Naive thymus-derived CD4-positive, alpha-beta T cell (primary cell): ENCODE data around the gene MARF1. TPM values are rescaled to one million over a fixed set of nuclear protein-coding genes. Genes with fewer than 3 reads are reported as not detected.
A peak's percentile ranks its signal among the peaks of the same experiment; 100 is the strongest.
"Not testable (repeated sequence)": the region's sequence is repeated elsewhere in the genome, so short reads cannot be mapped to it uniquely, and the experiment has no call there.

Experiments used
- ATAC-seq: fragments of 150-1000 bp; cut with Tn5 transposase; 2 replicates; pipeline ENCODE4 v1.10.0; 2021; ENCODE audit warnings: mild to moderate bottlenecking, moderate library complexity
- CTCF ChIA-PET: fragments of 350-600 bp; sonication (Branson Sonifier 250); formaldehyde crosslinking; loops from one replicate; lab custom pipeline; 2021; ENCODE audit warnings: antibody characterized with exemption; lab: Charles Lee
- POLR2A ChIA-PET: fragments of 350-600 bp; sonication (Branson Sonifier 250); formaldehyde crosslinking; loops from one replicate; lab custom pipeline; 2021; ENCODE audit warnings: antibody characterized with exemption, inconsistent platforms; lab: Charles Lee
- DNase-seq, 9 donors: peaks; one replicate each; pipeline versions ENCODE4 v3.0.0 to v3.0.0-alpha.2; 2020 to 2022; ENCODE audit warnings: mixed read lengths in 1 of 9
- H3K27ac ChIP-seq: one replicate; pipeline ENCODE4 v1.7.0; 2013; ENCODE audit warnings: mild to moderate bottlenecking, low read depth, low read length, moderate library complexity
- H3K27me3 ChIP-seq, 2 donors: one replicate each; pipeline ENCODE4 v1.7.0; 2013; ENCODE audit warnings: low read length in 2 of 2, mild to moderate bottlenecking in 2 of 2, moderate library complexity in 2 of 2; ENCODE audit not compliant: control insufficient read depth in 2 of 2, insufficient read depth in 2 of 2
- H3K36me3 ChIP-seq, 3 experiments: 1 replicate in 2 of 3; 2 replicates in 1 of 3; pipeline ENCODE4 v1.7.0; 2013; ENCODE audit warnings: low read length in 3 of 3, mild to moderate bottlenecking in 3 of 3, moderate library complexity in 1 of 3; ENCODE audit not compliant: insufficient read depth in 3 of 3, control insufficient read depth in 2 of 3
- H3K4me1 ChIP-seq, 2 donors: one replicate each; pipeline ENCODE4 v1.7.0; 2013; ENCODE audit warnings: low read length in 2 of 2, mild to moderate bottlenecking in 2 of 2, moderate library complexity in 1 of 2; ENCODE audit not compliant: control insufficient read depth in 2 of 2, insufficient read depth in 2 of 2
- H3K4me3 ChIP-seq: 2 replicates; pipeline ENCODE4 v1.7.0; 2013; ENCODE audit warnings: mild to moderate bottlenecking, low read length
- H3K9me3 ChIP-seq, 3 experiments: 1 replicate in 2 of 3; 2 replicates in 1 of 3; pipeline ENCODE4 v1.7.0; 2013; ENCODE audit warnings: low read length in 3 of 3; ENCODE audit not compliant: control insufficient read depth in 2 of 3
- H3K27ac Mint-ChIP-seq, 9 donors: one replicate each; pipeline ENCODE4 v1.8.0; 2020 to 2022; ENCODE audit warnings: mixed read lengths in 9 of 9, mild to moderate bottlenecking in 8 of 9, moderate library complexity in 5 of 9, inconsistent platforms in 2 of 9
- H3K27me3 Mint-ChIP-seq, 5 donors: one replicate each; pipeline ENCODE4 v1.8.0; 2021 to 2022; ENCODE audit warnings: mixed read lengths in 5 of 5, mild to moderate bottlenecking in 1 of 5
- H3K36me3 Mint-ChIP-seq, 5 donors: one replicate each; pipeline ENCODE4 v1.8.0; 2020 to 2022; ENCODE audit warnings: mixed read lengths in 5 of 5, mild to moderate bottlenecking in 3 of 5, inconsistent platforms in 1 of 5
- H3K4me1 Mint-ChIP-seq, 7 donors: one replicate each; pipeline ENCODE4 v1.8.0; 2020 to 2022; ENCODE audit warnings: mixed read lengths in 7 of 7, mild to moderate bottlenecking in 3 of 7, inconsistent platforms in 1 of 7
- H3K4me3 Mint-ChIP-seq, 10 donors: one replicate each; pipeline ENCODE4 v1.8.0; 2020 to 2022; ENCODE audit warnings: mild to moderate bottlenecking in 10 of 10, mixed read lengths in 10 of 10, moderate library complexity in 6 of 10, inconsistent platforms in 2 of 10
- H3K9me3 Mint-ChIP-seq, 11 donors: one replicate each; pipeline ENCODE4 v1.8.0; 2020 to 2022; ENCODE audit warnings: mixed read lengths in 11 of 11, mild to moderate bottlenecking in 4 of 11, inconsistent platforms in 1 of 11, moderate library complexity in 1 of 11
- intact Hi-C, 2 donors: fragments of 100-400 bp; cut with micrococcal nuclease; formaldehyde crosslinking; loops; one replicate each; pipeline ENCODE4 v1.15.1; 2023
- polyA plus RNA-seq, 2 donors: library from polyadenylated mRNA; unstranded; fragments of 300-500 nt; fragmentation: Illumina TruSeq; gene quantifications; one replicate each; pipeline ENCODE4 v1.2.3, GENCODE V29; 2021
- total RNA-seq, 6 experiments: library from RNA in 5 of 6; stranded (reverse) in 5 of 6; gene quantifications; 1 replicate in 5 of 6; 2 replicates in 1 of 6; pipeline ENCODE4 v1.2.3 and lab custom pipeline; 2021 to 2026

MARF1 gene
- total and polyA plus RNA-seq, 7 experiments from 2014 or later, result 12.5 to 259 (median 157) TPM

- ATAC-seq (no peak), DNase-seq (no peak)
- POLR2A ChIA-PET, result interaction anchor here (1.0 kb wide), 1 partner anchor 13 kb away, joined by 3 read pairs; no protein-coding TSS in a partner anchor
- intact Hi-C loops, result no loop called here
- no peaks in the 10 kb centered on the region for H3K4me1 ChIP-seq
- CTCF ChIA-PET, result no interaction called here
- no peaks in the 10 kb centered on the region for H3K36me3 ChIP-seq
- Mint-ChIP-seq H3K4me1 (peaks cover 0 to 12% (median 0%) of the 10 kb centered on the region in 7 donors), H3K36me3 (peaks cover 0 to 25% (median 0%) of the 10 kb centered on the region in 5 donors), H3K27ac (peak overlapping the region in 1 of 9 donors; percentile 27), H3K9me3 (peaks cover 0 to 12% (median 0%) of the 10 kb centered on the region in 11 donors), H3K4me3 (no peak overlapping the region), H3K27me3 (no peaks in the 10 kb centered on the region)
- no peaks in the 10 kb centered on the region for H3K27me3 ChIP-seq
- no peak overlapping the region for H3K27ac ChIP-seq
- H3K9me3 ChIP-seq, result no peaks in the 10 kb centered on the region
- no peak overlapping the region for H3K4me3 ChIP-seq
These were observed 65.7 kb downstream of the MARF1 start for GRCh38 chr16:15576960-15577958.

DNA sequence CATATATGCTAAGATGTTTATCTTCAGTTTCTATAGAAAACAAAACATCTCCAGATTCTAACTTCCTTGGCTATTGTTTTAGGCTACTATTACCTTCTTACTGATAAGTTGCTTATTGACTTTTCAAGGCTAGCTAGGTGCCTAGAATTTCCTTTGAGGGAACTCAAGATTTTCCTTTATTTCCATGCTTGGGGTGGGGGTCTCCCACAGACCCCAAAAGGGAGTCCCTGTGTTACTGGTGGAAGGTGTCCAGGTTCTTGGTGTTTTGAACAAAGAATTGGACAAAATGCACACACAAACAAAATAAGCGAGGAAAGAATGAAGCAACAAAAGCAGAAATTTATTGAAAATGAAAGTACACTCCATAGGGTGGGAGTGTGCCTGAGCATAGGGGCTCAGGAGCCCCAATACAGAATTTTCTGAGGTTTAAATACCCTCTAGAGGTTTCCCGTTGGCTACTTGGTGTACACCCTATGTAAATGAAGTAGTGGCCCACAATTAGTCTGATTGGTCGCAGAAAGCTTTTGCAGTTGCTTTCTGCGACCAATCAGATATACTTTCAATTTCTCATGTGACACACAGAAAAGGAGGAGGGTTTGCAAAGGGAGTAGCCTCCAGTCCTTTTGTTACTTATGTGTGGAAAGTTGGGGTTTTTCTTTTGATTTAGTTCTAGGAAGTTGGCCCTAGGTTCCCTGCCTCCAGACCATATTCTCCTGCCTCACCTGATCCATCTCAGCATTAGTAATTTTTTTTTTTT is 67.5 kb downstream of the MARF1 start:
- H3K4me3 Mint-ChIP-seq, result no peak overlapping the region
- POLR2A ChIA-PET, result no interaction called here
- no peaks in the 10 kb centered on the region for H3K9me3 ChIP-seq
- peaks cover 0 to 15% (median 0%) of the 10 kb centered on the region in 11 donors for H3K9me3 Mint-ChIP-seq
- H3K36me3 Mint-ChIP-seq, result peaks cover 0 to 29% (median 0%) of the 10 kb centered on the region in 5 donors
- no peaks in the 10 kb centered on the region for H3K36me3 ChIP-seq
- no peaks in the 10 kb centered on the region for H3K4me1 ChIP-seq
- ATAC-seq, result no peak
- DNase-seq, result no peak
- peaks cover 0 to 9% (median 0%) of the 10 kb centered on the region in 7 donors for H3K4me1 Mint-ChIP-seq
- H3K27me3 ChIP-seq, result no peaks in the 10 kb centered on the region
- CTCF ChIA-PET, result no interaction called here
- H3K4me3 ChIP-seq, result no peak overlapping the region
- intact Hi-C loops, result no loop called here
- no peak overlapping the region for H3K27ac ChIP-seq
- H3K27me3 Mint-ChIP-seq, result no peaks in the 10 kb centered on the region
- H3K27ac Mint-ChIP-seq, result peak overlapping the region in 2 of 9 donors; percentile 1 to 39

DNA sequence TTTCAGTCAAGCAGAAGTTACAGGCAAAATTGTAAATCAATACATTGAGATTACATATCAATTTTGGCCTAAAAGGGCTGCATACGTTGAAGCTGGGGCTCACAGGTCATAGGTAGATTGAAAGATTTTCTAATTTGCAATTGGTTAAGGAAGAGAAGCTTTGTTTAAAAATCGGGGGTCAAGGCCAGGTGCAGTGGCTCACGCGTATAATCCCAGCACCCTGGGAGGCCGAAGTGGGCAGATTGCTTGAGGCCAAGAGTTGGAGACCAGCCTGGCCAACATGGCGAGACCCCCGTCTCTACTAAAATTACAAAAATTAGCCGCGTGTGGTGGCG is 68.4 kb downstream of the MARF1 start:
- DNase-seq (no peak), ATAC-seq (no peak)
- Mint-ChIP-seq H3K27ac (peak overlapping the region in 1 of 9 donors; percentile 64), H3K4me1 (peaks cover 0 to 9% (median 0%) of the 10 kb centered on the region in 7 donors), H3K9me3 (peaks cover 0 to 15% (median 0%) of the 10 kb centered on the region in 11 donors), H3K36me3 (peaks cover 0 to 30% (median 0%) of the 10 kb centered on the region in 5 donors), H3K4me3 (no peak overlapping the region), H3K27me3 (no peaks in the 10 kb centered on the region)
- Histone ChIP-seq H3K36me3 (no peaks in the 10 kb centered on the region), H3K4me1 (no peaks in the 10 kb centered on the region), H3K27ac (no peak overlapping the region), H3K9me3 (no peaks in the 10 kb centered on the region), H3K27me3 (no peaks in the 10 kb centered on the region), H3K4me3 (no peak overlapping the region)
- CTCF ChIA-PET, result no interaction called here
- intact Hi-C loops, result no loop called here
- POLR2A ChIA-PET, result no interaction called here

DNA sequence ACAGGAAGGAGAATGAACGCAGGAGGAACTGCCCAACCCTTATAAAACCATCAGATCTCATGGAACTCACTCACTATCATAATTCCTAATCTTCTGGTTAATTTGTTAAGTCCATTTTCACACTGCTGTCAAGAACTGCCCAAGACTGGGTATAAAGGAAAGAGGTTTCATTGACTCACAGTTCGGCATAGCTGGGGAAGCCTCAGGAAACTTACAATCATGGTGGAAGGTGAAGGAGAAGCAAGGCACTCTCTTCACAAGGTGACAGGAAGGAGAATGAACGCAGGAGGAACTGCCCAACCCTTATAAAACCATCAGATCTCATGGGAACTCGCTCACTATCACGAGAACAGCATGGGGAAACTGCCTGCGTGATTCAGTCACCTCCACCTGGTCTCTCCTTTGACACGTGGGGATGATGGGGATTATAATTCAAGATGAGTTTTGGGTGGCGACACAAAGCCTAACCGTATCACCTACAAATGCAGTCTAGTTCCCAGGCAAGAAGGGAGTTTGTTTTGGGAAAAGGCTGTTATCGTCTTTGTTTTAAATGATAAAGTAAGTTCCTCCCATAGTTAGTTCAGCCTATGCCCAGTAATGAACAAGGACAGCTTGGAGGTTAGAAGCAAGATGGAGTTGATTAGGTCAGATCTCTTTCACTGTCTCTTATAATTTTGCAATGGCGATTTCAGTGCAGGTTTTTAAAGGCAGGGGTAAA is 68.9 kb downstream of the MARF1 start:
- intact Hi-C loops, ATAC-seq, H3K27ac ChIP-seq, POLR2A ChIA-PET, H3K4me3 Mint-ChIP-seq, H3K36me3 ChIP-seq, H3K27me3 ChIP-seq, DNase-seq, H3K4me3 ChIP-seq, H3K4me1 ChIP-seq, H3K9me3 ChIP-seq, H3K27me3 Mint-ChIP-seq: not testable (repeated sequence)
- Mint-ChIP-seq H3K27ac (peak overlapping the region in 1 of 9 donors; percentile 64), H3K9me3 (peaks cover 0 to 15% (median 0%) of the 10 kb centered on the region in 11 donors), H3K36me3 (peaks cover 0 to 33% (median 0%) of the 10 kb centered on the region in 5 donors), H3K4me1 (peaks cover 0 to 11% (median 0%) of the 10 kb centered on the region in 7 donors)
- CTCF ChIA-PET, result interaction anchor here (0.6 kb wide), 1 partner anchor 91 kb away, joined by 5 read pairs; no protein-coding TSS in a partner anchor

GRCh38 chr16:15573274-15573895 is 69.6 kb downstream of the MARF1 start:
- Mint-ChIP-seq H3K9me3 (peaks cover 0 to 15% (median 0%) of the 10 kb centered on the region in 11 donors), H3K4me1 (peaks cover 0 to 11% (median 0%) of the 10 kb centered on the region in 7 donors), H3K4me3 (no peak overlapping the region), H3K36me3 (peaks cover 0 to 26% (median 0%) of the 10 kb centered on the region in 5 donors), H3K27ac (peak overlapping the region in 1 of 9 donors; percentile 75), H3K27me3 (no peaks in the 10 kb centered on the region)
- H3K9me3 ChIP-seq, result no peaks in the 10 kb centered on the region
- H3K4me1 ChIP-seq, result no peaks in the 10 kb centered on the region
- no peaks in the 10 kb centered on the region for H3K36me3 ChIP-seq
- H3K27me3 ChIP-seq, result no peaks in the 10 kb centered on the region
- POLR2A ChIA-PET, result no interaction called here
- H3K27ac ChIP-seq, result no peak overlapping the region
- no peak overlapping the region for H3K4me3 ChIP-seq
- DNase-seq, result no peak
- ATAC-seq, result no peak
- CTCF ChIA-PET, result interaction anchor here (0.6 kb wide), 1 partner anchor 92 kb away, joined by 5 read pairs; no protein-coding TSS in a partner anchor
- intact Hi-C loops, result no loop called here
